PFSK-1 (cell line): ENCODE data around the gene BACH1.

Source experiments
- FOXP2 ChIP-seq: optimal IDR thresholded peaks from 2 replicates; pipeline ENCODE3; 2011; ENCODE audit warnings: borderline replicate concordance, control low read depth, inconsistent platforms; ENCODE audit not compliant: insufficient read depth; ENCODE audit errors: extremely low read length, extremely low read depth
- POLR2AphosphoS5 ChIP-seq: IDR thresholded peaks from 2 replicates; pipeline ENCODE4 v1.6.1; 2012; ENCODE audit warnings: low read depth, mild to moderate bottlenecking, control low read depth, low read length, moderate library complexity
- SIN3A ChIP-seq: IDR thresholded peaks from 2 replicates; pipeline ENCODE4 v1.6.1; 2012; ENCODE audit warnings: mild to moderate bottlenecking, low read length, moderate library complexity, borderline replicate concordance; ENCODE audit not compliant: insufficient read depth
- TAF1 ChIP-seq: IDR thresholded peaks from 2 replicates; pipeline ENCODE4 v1.6.1; 2012; ENCODE audit warnings: low read length, control low read depth, borderline replicate concordance; ENCODE audit not compliant: insufficient read depth
- TF ChIP-seq, protein P1 (sequence below), 2 experiments: IDR thresholded peaks; 2 replicates each; pipeline versions ENCODE4 v1.6.1 to v1.8.0; 2011 to 2012; ENCODE audit warnings: low read depth in 2 of 2, low read length in 2 of 2, control low read depth in 1 of 2, inconsistent platforms in 1 of 2, mild to moderate bottlenecking in 1 of 2, moderate library complexity in 1 of 2; ENCODE audit not compliant: insufficient read depth in 1 of 2

The BACH1 gene

DNA sequence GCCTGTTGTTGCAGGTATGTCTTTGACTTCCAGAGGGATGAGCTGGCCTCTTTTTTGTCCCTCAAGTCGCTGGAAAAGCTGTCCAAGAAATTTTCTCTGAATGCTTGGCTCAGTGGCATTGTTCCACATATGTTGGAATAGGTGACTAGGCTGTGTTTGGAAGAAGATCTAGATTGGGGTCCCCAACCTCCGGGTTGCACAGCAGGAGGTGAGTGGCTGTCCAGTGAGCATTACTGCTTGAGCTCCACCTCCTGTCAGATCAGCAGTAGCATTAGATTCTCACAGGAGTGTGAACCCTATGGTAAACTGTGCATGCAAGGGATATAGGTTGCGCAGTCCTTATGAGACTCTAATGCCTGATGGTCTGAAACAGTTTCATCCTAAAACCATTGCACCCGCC is 18.1 kb downstream of the BACH1 start:
- no peak for TF ChIP-seq TAF1
- TF ChIP-seq SIN3A, result no peak
- TF ChIP-seq, protein P1, sequence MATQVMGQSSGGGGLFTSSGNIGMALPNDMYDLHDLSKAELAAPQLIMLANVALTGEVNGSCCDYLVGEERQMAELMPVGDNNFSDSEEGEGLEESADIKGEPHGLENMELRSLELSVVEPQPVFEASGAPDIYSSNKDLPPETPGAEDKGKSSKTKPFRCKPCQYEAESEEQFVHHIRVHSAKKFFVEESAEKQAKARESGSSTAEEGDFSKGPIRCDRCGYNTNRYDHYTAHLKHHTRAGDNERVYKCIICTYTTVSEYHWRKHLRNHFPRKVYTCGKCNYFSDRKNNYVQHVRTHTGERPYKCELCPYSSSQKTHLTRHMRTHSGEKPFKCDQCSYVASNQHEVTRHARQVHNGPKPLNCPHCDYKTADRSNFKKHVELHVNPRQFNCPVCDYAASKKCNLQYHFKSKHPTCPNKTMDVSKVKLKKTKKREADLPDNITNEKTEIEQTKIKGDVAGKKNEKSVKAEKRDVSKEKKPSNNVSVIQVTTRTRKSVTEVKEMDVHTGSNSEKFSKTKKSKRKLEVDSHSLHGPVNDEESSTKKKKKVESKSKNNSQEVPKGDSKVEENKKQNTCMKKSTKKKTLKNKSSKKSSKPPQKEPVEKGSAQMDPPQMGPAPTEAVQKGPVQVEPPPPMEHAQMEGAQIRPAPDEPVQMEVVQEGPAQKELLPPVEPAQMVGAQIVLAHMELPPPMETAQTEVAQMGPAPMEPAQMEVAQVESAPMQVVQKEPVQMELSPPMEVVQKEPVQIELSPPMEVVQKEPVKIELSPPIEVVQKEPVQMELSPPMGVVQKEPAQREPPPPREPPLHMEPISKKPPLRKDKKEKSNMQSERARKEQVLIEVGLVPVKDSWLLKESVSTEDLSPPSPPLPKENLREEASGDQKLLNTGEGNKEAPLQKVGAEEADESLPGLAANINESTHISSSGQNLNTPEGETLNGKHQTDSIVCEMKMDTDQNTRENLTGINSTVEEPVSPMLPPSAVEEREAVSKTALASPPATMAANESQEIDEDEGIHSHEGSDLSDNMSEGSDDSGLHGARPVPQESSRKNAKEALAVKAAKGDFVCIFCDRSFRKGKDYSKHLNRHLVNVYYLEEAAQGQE (IDR thresholded peaks at IDR 0.05; ENCODE audit: insufficient read depth in 1 of 2, low read depth in 2 of 2, low read length in 2 of 2), result no peak
- TF ChIP-seq FOXP2, result no peak
- TF ChIP-seq POLR2AphosphoS5, result no peak

DNA sequence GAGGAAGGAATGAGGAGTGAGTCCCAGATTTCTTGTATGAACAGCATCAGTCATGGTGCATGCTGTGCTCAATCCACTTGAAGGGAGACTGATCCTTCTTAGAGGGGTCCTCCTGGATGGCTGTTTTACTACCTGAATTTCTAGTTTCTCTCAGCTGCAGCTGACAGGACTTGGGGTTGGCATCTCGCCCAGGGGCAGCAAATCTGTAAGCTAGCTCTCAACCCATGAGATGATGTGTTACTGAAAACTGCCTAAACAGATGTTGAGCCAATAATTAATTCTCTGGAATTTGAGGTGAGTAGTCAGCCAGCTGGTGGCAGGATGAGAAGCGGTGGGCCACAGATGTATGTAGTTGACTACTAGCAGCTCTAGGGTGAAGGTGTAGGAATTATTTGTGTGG is 19.6 kb downstream of the BACH1 start:
- TF ChIP-seq FOXP2 (no peak), SIN3A (no peak), TAF1 (no peak), POLR2AphosphoS5 (no peak)
- TF ChIP-seq, protein P1 (IDR thresholded peaks at IDR 0.05; ENCODE audit: insufficient read depth in 1 of 2, low read depth in 2 of 2, low read length in 2 of 2), result no peak

DNA sequence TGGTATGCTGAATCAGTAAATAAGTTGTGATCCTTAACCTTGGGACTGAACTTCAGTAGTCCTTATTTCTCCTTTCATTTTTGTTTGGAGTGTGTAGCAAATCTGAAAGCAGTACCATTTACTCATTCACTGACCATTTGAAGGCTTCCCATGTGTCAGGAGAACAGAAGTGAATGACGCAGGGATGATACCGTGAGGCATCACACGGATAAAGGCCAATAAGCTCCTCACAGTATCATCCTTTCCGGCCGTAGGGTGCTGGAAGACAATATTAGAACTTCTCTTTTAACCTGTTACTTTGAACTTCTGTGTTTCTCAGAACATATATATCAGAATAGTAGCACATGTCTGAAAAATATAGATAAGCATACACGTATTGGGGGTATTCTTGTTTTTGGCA is 21.3 kb downstream of the BACH1 start:
- TF ChIP-seq, protein P1 (IDR thresholded peaks at IDR 0.05; ENCODE audit: insufficient read depth in 1 of 2, low read depth in 2 of 2, low read length in 2 of 2), result no peak
- TF ChIP-seq SIN3A (no peak), FOXP2 (no peak), POLR2AphosphoS5 (no peak), TAF1 (no peak)

DNA sequence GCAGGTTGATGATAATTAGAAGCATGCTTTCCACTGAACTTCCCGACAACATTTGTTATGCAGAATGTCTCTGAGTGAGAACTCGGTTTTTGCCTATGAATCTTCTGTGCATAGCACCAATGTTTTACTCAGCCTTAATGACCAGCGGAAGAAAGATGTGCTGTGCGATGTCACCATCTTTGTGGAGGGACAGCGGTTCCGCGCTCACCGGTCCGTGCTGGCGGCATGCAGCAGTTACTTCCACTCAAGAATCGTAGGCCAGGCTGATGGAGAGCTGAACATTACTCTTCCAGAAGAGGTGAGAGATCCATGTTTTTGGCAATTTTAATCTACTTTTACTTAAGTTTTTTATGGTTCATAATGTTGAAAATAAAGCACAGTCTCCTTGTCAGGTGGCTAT is 22.5 kb downstream of the BACH1 start:
- TF ChIP-seq POLR2AphosphoS5 (no peak), TAF1 (no peak), SIN3A (no peak), FOXP2 (no peak)
- TF ChIP-seq, protein P1 (IDR thresholded peaks at IDR 0.05; ENCODE audit: insufficient read depth in 1 of 2, low read depth in 2 of 2, low read length in 2 of 2), result no peak
